ENCODE measurements around the gene NBPF12.
"Not testable (repeated sequence)": the region's sequence is repeated elsewhere in the genome, so short reads cannot be mapped to it uniquely, and the experiment has no call there.

DNA sequence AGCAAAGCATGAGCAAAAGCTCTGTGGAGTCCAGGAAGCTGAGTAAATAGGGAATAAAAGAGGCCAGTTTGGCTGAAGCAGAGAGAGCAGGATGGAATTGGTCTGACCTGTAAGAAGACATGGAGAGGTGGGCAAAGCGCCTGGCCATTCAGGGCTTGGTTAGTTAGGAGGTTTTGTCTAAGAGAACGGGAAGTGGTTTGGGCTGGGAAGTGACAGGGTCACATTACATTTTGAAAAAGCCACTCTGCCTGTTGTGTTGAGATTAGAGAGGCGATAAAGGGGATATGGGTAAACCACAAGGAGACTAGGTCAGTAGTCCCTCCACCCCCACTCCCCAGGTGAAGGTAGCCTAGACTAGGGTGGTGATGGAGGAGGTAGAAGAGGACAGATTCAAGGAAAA is 662 bp upstream of the NBPF12 start:
- TF ChIP-seq EZH2 (IDR thresholded peaks at IDR 0.05; ENCODE audit: insufficient read depth, poor library complexity, severe bottlenecking); EZH2phosphoT487 (IDR thresholded peaks at IDR 0.05; ENCODE audit: insufficient read depth, low read depth): not testable (repeated sequence)
